ENCODE measurements around the gene IL26.

Gene IL26

GRCh38 chr12:68225576-68226476 lies at the start of gene IL26:
IL26 (minus strand) TSS chr12:68225810; CDS start chr12:68225756, 54 bp downstream.
- peak; percentile 25 for DNase-seq (ENCODE audit: low spot score)

- DNase-seq (ENCODE audit: low spot score) = no peak
Observed at GRCh38 chr12:68272732-68273131, 47.1 kb upstream of the IL26 start.

- DNase-seq (ENCODE audit: low spot score) = no peak
Observed at GRCh38 chr12:68271346-68271745, 45.7 kb upstream of the IL26 start.

- DNase-seq (ENCODE audit: low spot score) = no peak
Observed at GRCh38 chr12:68270358-68270757, 44.7 kb upstream of the IL26 start.

- DNase-seq (ENCODE audit: low spot score) = no peak
Observed at GRCh38 chr12:68269779-68270178, 44.2 kb upstream of the IL26 start.

GRCh38 chr12:68268967-68269366 lies 43.4 kb upstream of the IL26 start:
- no peak for DNase-seq (ENCODE audit: low spot score)

GRCh38 chr12:68267892-68268396 lies 42.3 kb upstream of the IL26 start:
- no peak for DNase-seq (ENCODE audit: low spot score)

- no peak for DNase-seq (ENCODE audit: low spot score)
Observed at GRCh38 chr12:68264857-68265256, 39.2 kb upstream of the IL26 start.

GRCh38 chr12:68264158-68264855 lies 38.7 kb upstream of the IL26 start:
- DNase-seq (ENCODE audit: low spot score) = no peak

- DNase-seq (ENCODE audit: low spot score) = no peak
Observed at GRCh38 chr12:68263366-68263765, 37.8 kb upstream of the IL26 start.

- no peak for DNase-seq (ENCODE audit: low spot score)
Observed at GRCh38 chr12:68261896-68262295, 36.3 kb upstream of the IL26 start.

GRCh38 chr12:68260153-68260552 lies 34.5 kb upstream of the IL26 start:
- DNase-seq (ENCODE audit: low spot score) = no peak

- DNase-seq (ENCODE audit: low spot score) = no peak
Observed at GRCh38 chr12:68259318-68259940, 33.8 kb upstream of the IL26 start.

GRCh38 chr12:68253504-68253903 lies 27.9 kb upstream of the IL26 start, which contains the start of gene IL22:
IL22 (minus strand) TSS chr12:68253604; CDS start chr12:68253448, 156 bp downstream.
- DNase-seq (ENCODE audit: low spot score) = no peak

GRCh38 chr12:68252077-68252476 lies 26.5 kb upstream of the IL26 start:
- DNase-seq (ENCODE audit: low spot score) = no peak

- no peak for DNase-seq (ENCODE audit: low spot score)
Observed at GRCh38 chr12:68250454-68250853, 24.8 kb upstream of the IL26 start.

GRCh38 chr12:68247785-68248184 lies 22.2 kb upstream of the IL26 start:
- DNase-seq (ENCODE audit: low spot score) = no peak

- DNase-seq (ENCODE audit: low spot score) = no peak
Observed at GRCh38 chr12:68246350-68246749, 20.7 kb upstream of the IL26 start.

- DNase-seq (ENCODE audit: low spot score) = no peak
Observed at GRCh38 chr12:68245180-68246021, 19.8 kb upstream of the IL26 start.

GRCh38 chr12:68242777-68243176 lies 17.2 kb upstream of the IL26 start:
- DNase-seq (ENCODE audit: low spot score) = no peak

GRCh38 chr12:68240975-68241374 lies 15.4 kb upstream of the IL26 start:
- DNase-seq (ENCODE audit: low spot score) = peak; percentile 71

- no peak for DNase-seq (ENCODE audit: low spot score)
Observed at GRCh38 chr12:68240079-68240478, 14.5 kb upstream of the IL26 start.

All from CD4-positive, alpha-beta T cell treated with Interleukin-6 at 100 ng/mL for 8 hours (primary cell).